ENCODE data around the gene NHSL2. TPM values are rescaled to one million over a fixed set of nuclear protein-coding genes. Genes with fewer than 3 reads are reported as not detected.

Gene NHSL2
- total RNA-seq, 4 donors from 2014 or later: 1.6 to 6.0 (median 3.6) TPM

DNA sequence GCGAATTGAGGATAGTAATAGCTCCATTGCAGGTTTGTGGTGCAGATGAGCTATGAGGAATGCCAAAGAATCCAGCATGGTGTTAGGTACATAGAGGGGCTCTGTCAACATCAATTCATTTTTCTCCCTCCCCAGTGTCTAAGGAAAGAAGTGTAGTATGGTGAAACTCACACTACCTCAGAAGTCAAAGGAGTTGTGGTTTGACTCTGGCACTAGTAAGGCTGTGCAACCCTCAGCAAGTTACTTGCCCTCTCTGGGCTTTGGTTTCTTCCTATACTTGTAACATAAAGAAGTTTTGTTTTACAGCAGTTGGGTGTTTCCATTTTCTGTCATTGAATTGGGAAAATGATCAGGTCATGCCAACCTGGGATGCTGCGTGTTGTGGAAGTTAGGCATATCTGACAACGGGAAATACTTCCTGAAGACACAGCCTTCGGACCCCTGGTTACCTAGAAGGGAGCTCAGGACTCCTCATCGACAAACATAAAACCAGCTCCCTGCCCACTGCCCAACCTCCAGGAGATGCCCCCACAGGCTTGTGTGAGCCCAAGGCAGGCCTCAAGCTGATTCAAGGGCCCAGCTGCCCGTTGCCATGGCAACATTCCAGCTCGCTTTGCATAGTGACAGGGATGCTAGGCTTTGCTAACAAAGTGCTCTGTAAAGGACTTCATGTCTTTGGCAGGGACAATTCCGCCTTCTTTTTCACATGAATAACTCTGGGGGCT, 149.7 kb downstream of the NHSL2 start:
- no peaks in the 10 kb centered on the region for H3K9me3 ChIP-seq
- no peaks in the 10 kb centered on the region for H3K27me3 ChIP-seq
- in situ Hi-C loops (cut with MboI; ENCODE audit: low pct_ligation_motif_present in 1 of 4, low pct_unique_long_range_greater_than_20kb in 1 of 4, low sequenced_read_pairs in 3 of 4) (no loop called here), intact Hi-C loops (cut with DNase I; ENCODE audit: low total_unique reads) (no loop called here)
- TF ChIP-seq POLR2A (IDR thresholded peaks at IDR 0.05): no peak
- no peak for TF ChIP-seq EP300 (IDR thresholded peaks at IDR 0.05; ENCODE audit: low read depth)
- TF ChIP-seq POLR2AphosphoS5 (IDR thresholded peaks at IDR 0.05): no peak
- DNase-seq: no peak
- H3K27ac ChIP-seq: no peak overlapping the region
- H3K4me1 ChIP-seq: no peaks in the 10 kb centered on the region
- 63% methylated on average over 8 of the region's 8 CpGs; no CpG with 5 or more reads in 1 of the 2 donors for WGBS, 2 donors (ENCODE audit: low coverage in 1 of 2)
- H3K36me3 ChIP-seq: no peaks in the 10 kb centered on the region
- H3K4me3 ChIP-seq: no peak overlapping the region

DNA sequence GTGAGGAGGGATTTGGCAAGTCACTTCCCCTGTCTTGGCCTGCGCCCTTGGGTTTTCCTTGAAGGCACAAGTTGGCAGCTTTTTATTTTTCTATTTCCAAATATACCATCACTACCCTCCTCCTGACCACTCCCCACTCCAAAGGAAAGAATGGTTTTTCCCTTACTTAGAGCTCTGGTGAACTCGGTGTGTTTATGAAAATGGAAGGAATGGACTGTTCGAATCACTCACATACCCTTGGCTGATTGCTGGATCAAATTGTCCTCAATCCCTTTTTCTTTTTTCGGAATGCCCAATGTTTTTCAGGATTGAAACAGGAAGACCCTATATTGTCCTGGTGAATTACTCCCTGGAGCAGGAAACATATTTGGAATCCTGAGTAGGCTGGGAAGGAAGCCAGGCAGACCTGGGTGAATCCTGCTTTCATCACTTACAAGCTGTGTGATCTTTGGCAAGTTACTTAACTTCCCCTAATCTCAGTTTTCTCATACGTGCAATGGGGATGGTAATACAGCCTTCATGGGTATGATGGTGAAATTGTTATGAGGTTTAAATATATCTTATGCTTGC, 150.4 kb downstream of the NHSL2 start:
- Histone ChIP-seq H3K27me3 (no peaks in the 10 kb centered on the region), H3K4me3 (no peak overlapping the region), H3K27ac (no peak overlapping the region), H3K9me3 (no peaks in the 10 kb centered on the region), H3K36me3 (no peaks in the 10 kb centered on the region), H3K4me1 (no peaks in the 10 kb centered on the region)
- in situ Hi-C loops (cut with MboI; ENCODE audit: low pct_ligation_motif_present in 1 of 4, low pct_unique_long_range_greater_than_20kb in 1 of 4, low sequenced_read_pairs in 3 of 4) (no loop called here), intact Hi-C loops (cut with DNase I; ENCODE audit: low total_unique reads) (no loop called here)
- WGBS, 2 donors (ENCODE audit: low coverage in 1 of 2): 53 to 60% methylated on average over 1 to 5 of the region's 5 CpGs
- no peak for TF ChIP-seq POLR2AphosphoS5 (IDR thresholded peaks at IDR 0.05)
- no peak for TF ChIP-seq POLR2A (IDR thresholded peaks at IDR 0.05)
- TF ChIP-seq EP300 (IDR thresholded peaks at IDR 0.05; ENCODE audit: low read depth): no peak
- TF ChIP-seq, protein P1, sequence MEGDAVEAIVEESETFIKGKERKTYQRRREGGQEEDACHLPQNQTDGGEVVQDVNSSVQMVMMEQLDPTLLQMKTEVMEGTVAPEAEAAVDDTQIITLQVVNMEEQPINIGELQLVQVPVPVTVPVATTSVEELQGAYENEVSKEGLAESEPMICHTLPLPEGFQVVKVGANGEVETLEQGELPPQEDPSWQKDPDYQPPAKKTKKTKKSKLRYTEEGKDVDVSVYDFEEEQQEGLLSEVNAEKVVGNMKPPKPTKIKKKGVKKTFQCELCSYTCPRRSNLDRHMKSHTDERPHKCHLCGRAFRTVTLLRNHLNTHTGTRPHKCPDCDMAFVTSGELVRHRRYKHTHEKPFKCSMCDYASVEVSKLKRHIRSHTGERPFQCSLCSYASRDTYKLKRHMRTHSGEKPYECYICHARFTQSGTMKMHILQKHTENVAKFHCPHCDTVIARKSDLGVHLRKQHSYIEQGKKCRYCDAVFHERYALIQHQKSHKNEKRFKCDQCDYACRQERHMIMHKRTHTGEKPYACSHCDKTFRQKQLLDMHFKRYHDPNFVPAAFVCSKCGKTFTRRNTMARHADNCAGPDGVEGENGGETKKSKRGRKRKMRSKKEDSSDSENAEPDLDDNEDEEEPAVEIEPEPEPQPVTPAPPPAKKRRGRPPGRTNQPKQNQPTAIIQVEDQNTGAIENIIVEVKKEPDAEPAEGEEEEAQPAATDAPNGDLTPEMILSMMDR (IDR thresholded peaks at IDR 0.05): no peak
- no peak for DNase-seq

DNA sequence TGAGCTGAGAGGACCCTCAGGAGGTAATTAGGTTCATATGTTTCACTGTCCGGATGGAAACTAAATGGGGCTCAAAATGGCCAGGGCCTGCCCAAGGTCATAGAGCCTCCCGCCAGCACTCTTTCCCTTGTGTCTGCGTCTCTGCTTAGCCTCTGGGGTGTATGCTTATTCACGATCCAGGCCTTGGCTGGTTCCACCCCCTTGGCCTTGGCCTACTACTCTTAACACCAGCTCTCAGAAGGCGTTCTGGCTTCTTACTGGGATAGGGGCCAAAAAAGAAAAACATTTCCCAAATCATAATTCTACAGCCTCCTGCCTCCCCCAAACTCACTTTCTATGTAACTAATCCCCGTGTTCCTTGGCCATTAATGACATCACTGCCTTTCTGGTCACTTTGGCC, 152.3 kb downstream of the NHSL2 start:
- no peak for TF ChIP-seq EP300 (IDR thresholded peaks at IDR 0.05; ENCODE audit: low read depth)
- no peak for TF ChIP-seq POLR2AphosphoS5 (IDR thresholded peaks at IDR 0.05)
- intact Hi-C loops (cut with DNase I; ENCODE audit: low total_unique reads): no loop called here

DNA sequence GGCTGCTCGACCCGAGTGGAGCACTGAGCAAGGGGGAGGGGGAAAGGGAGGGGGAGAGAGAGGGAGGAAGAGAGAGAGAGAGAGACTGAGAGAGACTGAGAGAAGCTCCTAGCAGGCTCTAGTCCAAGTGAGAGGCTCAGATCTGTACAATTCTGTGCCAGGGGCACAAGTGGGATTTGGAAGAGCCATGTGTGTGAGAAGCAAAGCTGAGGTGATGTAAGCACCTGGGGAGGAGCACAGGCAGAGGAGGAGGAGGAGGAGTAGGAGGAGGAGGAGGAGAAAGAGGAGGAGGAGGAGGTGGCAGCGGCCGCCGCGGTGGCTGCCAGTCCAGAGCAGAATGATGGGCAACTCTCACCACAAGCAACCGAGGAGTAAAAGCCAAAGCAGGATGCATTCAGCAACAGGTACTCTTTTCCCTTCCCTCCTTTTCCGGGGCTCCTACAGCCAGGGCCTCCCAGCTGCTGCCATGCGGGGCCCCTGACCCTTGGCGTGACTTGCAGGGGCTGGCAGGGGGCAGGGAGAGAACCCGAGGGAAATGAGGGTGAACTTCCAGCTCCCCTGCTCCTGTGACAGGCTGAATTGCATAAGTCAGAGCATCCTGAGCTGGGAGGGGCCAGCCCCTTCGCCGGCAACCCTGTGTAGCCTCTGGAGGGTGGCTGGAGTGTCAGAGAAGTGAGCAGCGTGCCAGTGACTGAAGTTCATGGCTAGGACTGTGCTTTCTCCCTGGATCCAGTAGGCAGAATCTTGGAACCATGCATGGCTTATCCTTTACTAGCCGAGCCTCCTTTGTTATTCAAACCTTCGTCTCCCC, 158.9 kb downstream of the NHSL2 start:
- in situ Hi-C loops (cut with MboI; ENCODE audit: low pct_ligation_motif_present in 1 of 4, low pct_unique_long_range_greater_than_20kb in 1 of 4, low sequenced_read_pairs in 3 of 4) (no loop called here), intact Hi-C loops (cut with DNase I; ENCODE audit: low total_unique reads) (no loop called here)
- H3K4me1 ChIP-seq: no peaks in the 10 kb centered on the region
- no peaks in the 10 kb centered on the region for H3K9me3 ChIP-seq
- WGBS, 2 donors (ENCODE audit: low coverage in 1 of 2): 40% methylated on average over 16 of the region's 16 CpGs; no CpG with 5 or more reads in 1 of the 2 donors
- H3K27ac ChIP-seq: peak overlapping the region in 2 of 4 donors; percentile 40 to 46
- TF ChIP-seq EP300 (IDR thresholded peaks at IDR 0.05; ENCODE audit: low read depth): no peak
- TF ChIP-seq POLR2A (IDR thresholded peaks at IDR 0.05): no peak
- TF ChIP-seq, protein P1 (IDR thresholded peaks at IDR 0.05): no peak
- TF ChIP-seq POLR2AphosphoS5 (IDR thresholded peaks at IDR 0.05): no peak
- no peaks in the 10 kb centered on the region for H3K36me3 ChIP-seq
- no peak overlapping the region for H3K4me3 ChIP-seq
- H3K27me3 ChIP-seq: no peaks in the 10 kb centered on the region
- no peak for DNase-seq

More for the DNA sequence above, 152.3 kb downstream of the NHSL2 start:
- no peak for DNase-seq
- in situ Hi-C loops (cut with MboI; ENCODE audit: low pct_ligation_motif_present in 1 of 4, low pct_unique_long_range_greater_than_20kb in 1 of 4, low sequenced_read_pairs in 3 of 4): no loop called here
- 50 to 65% methylated on average over 4 to 6 of the region's 6 CpGs for WGBS, 2 donors (ENCODE audit: low coverage in 1 of 2)
- Histone ChIP-seq H3K9me3 (no peaks in the 10 kb centered on the region), H3K4me1 (no peaks in the 10 kb centered on the region), H3K27ac (peak overlapping the region in 3 of 4 donors; percentile 32 to 59 (median 47)), H3K36me3 (no peaks in the 10 kb centered on the region), H3K4me3 (no peak overlapping the region), H3K27me3 (no peaks in the 10 kb centered on the region)

DNA sequence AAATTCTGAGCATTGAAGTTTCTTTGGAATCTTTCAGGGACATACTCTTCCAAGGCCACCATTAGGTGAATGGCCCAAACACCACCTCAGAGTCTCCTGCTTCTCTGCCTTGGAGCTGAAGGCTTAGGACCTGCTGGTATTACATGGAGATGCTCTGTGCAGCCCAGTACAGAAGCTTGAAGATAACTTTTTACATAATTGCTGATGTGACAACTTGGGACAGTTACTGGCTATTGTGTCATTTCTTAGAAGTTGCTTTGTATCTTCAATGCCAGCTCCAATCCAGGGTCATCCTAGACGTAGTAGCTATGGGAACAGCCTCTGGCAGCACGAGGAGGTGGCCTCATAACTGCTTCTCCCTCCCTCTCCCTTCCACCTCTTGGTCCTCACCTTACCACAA, 160.6 kb downstream of the NHSL2 start:
- H3K4me1 ChIP-seq: no peaks in the 10 kb centered on the region
- no peaks in the 10 kb centered on the region for H3K36me3 ChIP-seq
- H3K9me3 ChIP-seq: no peaks in the 10 kb centered on the region
- H3K27ac ChIP-seq: no peak overlapping the region
- WGBS, 2 donors (ENCODE audit: low coverage in 1 of 2): 19% methylated on average over 2 of the region's 2 CpGs; no CpG with 5 or more reads in 1 of the 2 donors
- in situ Hi-C loops (cut with MboI; ENCODE audit: low pct_ligation_motif_present in 1 of 4, low pct_unique_long_range_greater_than_20kb in 1 of 4, low sequenced_read_pairs in 3 of 4): no loop called here
- no peak overlapping the region for H3K4me3 ChIP-seq
- no peak for TF ChIP-seq EP300 (IDR thresholded peaks at IDR 0.05; ENCODE audit: low read depth)
- TF ChIP-seq, protein P1 (IDR thresholded peaks at IDR 0.05): no peak
- TF ChIP-seq POLR2AphosphoS5 (IDR thresholded peaks at IDR 0.05): no peak
- no peak for TF ChIP-seq POLR2A (IDR thresholded peaks at IDR 0.05)
- H3K27me3 ChIP-seq: no peaks in the 10 kb centered on the region
- intact Hi-C loops (cut with DNase I; ENCODE audit: low total_unique reads): no loop called here
- DNase-seq: no peak
